B cell (primary cell): ENCODE results near the gene SMC1B. TPM values are rescaled to one million over a fixed set of nuclear protein-coding genes. Genes with fewer than 3 reads are reported as not detected.

ENCODE experiments used
- ATAC-seq: fragments of 200-7000 bp; cut with Tn5 transposase; one replicate; pipeline ENCODE4 v1.10.0; 2021; ENCODE audit warnings: low read depth, mild to moderate bottlenecking, moderate number of reproducible peaks, moderate library complexity
- CTCF ChIA-PET: fragments of 350-600 bp; sonication (Branson Sonifier 250); formaldehyde crosslinking; loops from one replicate; lab custom pipeline; 2021; ENCODE audit warnings: antibody characterized with exemption, inconsistent platforms; lab: Charles Lee
- POLR2A ChIA-PET: fragments of 350-600 bp; sonication (Branson Sonifier 250); formaldehyde crosslinking; loops from one replicate; lab custom pipeline; 2021; ENCODE audit warnings: antibody characterized with exemption; lab: Charles Lee
- DNase-seq: peaks from one replicate; pipeline ENCODE4 v3.0.0; 2013
- H2AFZ ChIP-seq: 2 replicates; pipeline ENCODE4 v1.6.1; 2012; ENCODE audit warnings: mild to moderate bottlenecking, low read depth, low read length; ENCODE audit not compliant: insufficient read depth, poor library complexity, severe bottlenecking
- H3K27ac ChIP-seq, 2 donors: 1 replicate in 1 of 2; 2 replicates in 1 of 2; pipeline ENCODE4 v1.5.1; 2012 to 2013; ENCODE audit warnings: low read length in 2 of 2, mild to moderate bottlenecking in 2 of 2, moderate library complexity in 1 of 2
- H3K27me3 ChIP-seq, 4 experiments: fragments of 200-600 bp in 1 of 4; sonication (generic) in 1 of 4; replicated peaks in 1 of 4; 1 replicate in 2 of 4; 2 replicates in 2 of 4; pipeline versions ENCODE4 v1.6.1 to v1.7.0; 2013 to 2016; ENCODE audit warnings: low read length in 3 of 4, mild to moderate bottlenecking in 2 of 4, mixed read lengths in 1 of 4, moderate library complexity in 1 of 4; ENCODE audit not compliant: insufficient read depth in 4 of 4, control insufficient read depth in 3 of 4; ENCODE audit errors: control extremely low read depth in 1 of 4
- H3K36me3 ChIP-seq, 2 experiments: replicated peaks in 1 of 2; 1 replicate in 1 of 2; 2 replicates in 1 of 2; pipeline versions ENCODE4 v1.6.1 to v1.7.1; 2013; ENCODE audit warnings: low read length in 1 of 2; ENCODE audit not compliant: insufficient read depth in 2 of 2, control insufficient read depth in 1 of 2; ENCODE audit errors: control extremely low read depth in 1 of 2, extremely low read depth in 1 of 2
- H3K4me1 ChIP-seq, 2 donors: fragments of 200-600 bp in 1 of 2; sonication (generic) in 1 of 2; 1 replicate in 1 of 2; 2 replicates in 1 of 2; pipeline versions ENCODE4 v1.5.1 to v1.6.1; 2013 to 2017; ENCODE audit warnings: low read length in 2 of 2; ENCODE audit not compliant: control insufficient read depth in 2 of 2, insufficient read depth in 2 of 2
- H3K4me2 ChIP-seq: replicated peaks from 2 replicates; pipeline ENCODE3; 2012; ENCODE audit warnings: mild to moderate bottlenecking, low read depth, low read length; ENCODE audit not compliant: poor library complexity, severe bottlenecking
- H3K4me3 ChIP-seq, 5 experiments: fragments of 200-600 bp in 1 of 5; sonication (generic) in 1 of 5; 1 replicate in 3 of 5; 2 replicates in 2 of 5; pipeline versions ENCODE4 v1.5.1 to v1.7.0; 2011 to 2016; ENCODE audit warnings: low read length in 4 of 5, mild to moderate bottlenecking in 4 of 5, low read depth in 2 of 5, control low read depth in 1 of 5, moderate library complexity in 1 of 5; ENCODE audit not compliant: insufficient read depth in 1 of 5; ENCODE audit errors: control extremely low read depth in 1 of 5, extremely low read depth in 1 of 5
- H3K79me2 ChIP-seq: fragments of 200-600 bp; sonication (generic); one replicate; pipeline ENCODE4 v1.6.0; 2016; ENCODE audit warnings: low read length; ENCODE audit not compliant: control insufficient read depth, insufficient read depth
- H3K9ac ChIP-seq: fragments of 200-600 bp; sonication (generic); 2 replicates; pipeline ENCODE4 v1.6.1; 2017; ENCODE audit warnings: mild to moderate bottlenecking, low read length, moderate library complexity
- H3K9me3 ChIP-seq, 3 donors: one replicate each; pipeline versions ENCODE4 v1.6.1 to v1.7.1; 2013; ENCODE audit warnings: low read length in 2 of 3; ENCODE audit not compliant: control insufficient read depth in 2 of 3, insufficient read depth in 1 of 3; ENCODE audit errors: control extremely low read depth in 1 of 3
- H4K20me1 ChIP-seq: 2 replicates; pipeline ENCODE4 v1.6.0; 2012; ENCODE audit warnings: mild to moderate bottlenecking, low read length; ENCODE audit not compliant: insufficient read depth, control insufficient read depth, poor library complexity, severe bottlenecking
- H3K27ac Mint-ChIP-seq: one replicate; pipeline ENCODE4 v1.8.0; 2021; ENCODE audit warnings: mixed read lengths
- H3K27me3 Mint-ChIP-seq: one replicate; pipeline ENCODE4 v1.8.0; 2021; ENCODE audit warnings: mixed read lengths
- H3K4me1 Mint-ChIP-seq: one replicate; pipeline ENCODE4 v1.8.0; 2021; ENCODE audit warnings: mixed read lengths
- H3K4me3 Mint-ChIP-seq: one replicate; pipeline ENCODE4 v1.8.0; 2021; ENCODE audit warnings: mixed read lengths
- H3K9me3 Mint-ChIP-seq: one replicate; pipeline ENCODE4 v1.8.0; 2022; ENCODE audit warnings: mixed read lengths; ENCODE audit not compliant: insufficient read depth
- EZH2 ChIP-seq: IDR thresholded peaks from 2 replicates; pipeline ENCODE4 v1.6.1; 2012; ENCODE audit warnings: borderline replicate concordance, low read depth, mild to moderate bottlenecking, moderate library complexity, low read length; ENCODE audit not compliant: insufficient read depth, poor library complexity, severe bottlenecking
- WGBS: methylation state at CpG from one replicate; pipeline ENCODE4 v1.1.5; 2013; ENCODE audit warnings: missing lambda C conversion rate; ENCODE audit not compliant: insufficient coverage; 5-methylcytosine and 5-hydroxymethylcytosine counted together
- intact Hi-C: fragments of 100-400 bp; cut with micrococcal nuclease; formaldehyde crosslinking; loops from one replicate; pipeline ENCODE4 v1.10.0; 2022
- polyA plus RNA-seq: library from polyadenylated mRNA; depleted of rRNA; stranded (reverse); fragments of >200 nt; gene quantifications from 2 replicates; pipeline ENCODE4 v1.2.3, GENCODE V29; 2012
- total RNA-seq, 2 donors: library from RNA; stranded (reverse); fragments of 120-200 nt in 1 of 2; gene quantifications; 1 replicate in 1 of 2; 2 replicates in 1 of 2; pipeline versions ENCODE4 v1.2.3 to v1.2.4, GENCODE V29; 2013 to 2022
- TF ChIP-seq, protein P1 (sequence below): fragments of 200-600 bp; IDR thresholded peaks from one replicate; pipeline ENCODE4 v1.8.0; 2022; ENCODE audit warnings: antibody characterized with exemption, mild to moderate bottlenecking

SMC1B gene
- total and polyA plus RNA-seq, 2 donors (not counting 1 experiment from before 2014, with no cell fraction given), result 0.07 TPM; not detected in 1

DNA sequence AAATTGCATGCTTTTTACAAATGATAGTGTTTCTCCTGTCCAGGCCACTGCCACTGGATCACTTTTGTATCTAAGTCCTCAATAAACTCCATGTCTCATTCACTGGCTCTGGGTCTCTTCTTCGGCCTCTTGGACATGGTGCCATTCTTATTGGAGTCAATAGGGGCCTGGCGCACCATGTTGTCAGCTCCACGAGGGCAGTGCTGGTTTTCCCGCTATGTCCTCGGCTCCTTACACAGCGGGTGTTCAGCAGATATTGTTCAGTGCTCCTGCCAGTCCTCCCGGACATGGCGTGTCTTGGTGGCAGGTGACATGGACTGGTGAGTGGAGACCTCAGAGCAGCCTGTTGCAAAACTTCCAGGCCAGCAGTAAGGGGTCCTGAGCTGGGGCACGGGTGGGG lies 107.3 kb downstream of the SMC1B start:
- Histone ChIP-seq H3K4me3 (no peak overlapping the region), H3K9ac (no peak overlapping the region), H4K20me1 (no peaks in the 10 kb centered on the region), H3K36me3 (no peaks in the 10 kb centered on the region), H3K79me2 (peaks cover 11% of the 10 kb centered on the region), H3K27ac (no peak overlapping the region), H3K4me2 (no peak overlapping the region), H3K27me3 (no peaks in the 10 kb centered on the region), H3K4me1 (peaks cover 15 to 21% of the 10 kb centered on the region in 2 donors), H3K9me3 (no peaks in the 10 kb centered on the region), H2AFZ (no peak overlapping the region)
- no peaks in the 10 kb centered on the region for H3K27me3 Mint-ChIP-seq
- peaks cover 22% of the 10 kb centered on the region for H3K4me1 Mint-ChIP-seq
- no peak for TF ChIP-seq EZH2
- TF ChIP-seq, protein P1, sequence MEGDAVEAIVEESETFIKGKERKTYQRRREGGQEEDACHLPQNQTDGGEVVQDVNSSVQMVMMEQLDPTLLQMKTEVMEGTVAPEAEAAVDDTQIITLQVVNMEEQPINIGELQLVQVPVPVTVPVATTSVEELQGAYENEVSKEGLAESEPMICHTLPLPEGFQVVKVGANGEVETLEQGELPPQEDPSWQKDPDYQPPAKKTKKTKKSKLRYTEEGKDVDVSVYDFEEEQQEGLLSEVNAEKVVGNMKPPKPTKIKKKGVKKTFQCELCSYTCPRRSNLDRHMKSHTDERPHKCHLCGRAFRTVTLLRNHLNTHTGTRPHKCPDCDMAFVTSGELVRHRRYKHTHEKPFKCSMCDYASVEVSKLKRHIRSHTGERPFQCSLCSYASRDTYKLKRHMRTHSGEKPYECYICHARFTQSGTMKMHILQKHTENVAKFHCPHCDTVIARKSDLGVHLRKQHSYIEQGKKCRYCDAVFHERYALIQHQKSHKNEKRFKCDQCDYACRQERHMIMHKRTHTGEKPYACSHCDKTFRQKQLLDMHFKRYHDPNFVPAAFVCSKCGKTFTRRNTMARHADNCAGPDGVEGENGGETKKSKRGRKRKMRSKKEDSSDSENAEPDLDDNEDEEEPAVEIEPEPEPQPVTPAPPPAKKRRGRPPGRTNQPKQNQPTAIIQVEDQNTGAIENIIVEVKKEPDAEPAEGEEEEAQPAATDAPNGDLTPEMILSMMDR, result no peak
- intact Hi-C loops, result no loop called here
- H3K27ac Mint-ChIP-seq, result no peak overlapping the region
- 93% methylated on average over 9 of the region's 9 CpGs for WGBS
- ATAC-seq (no peak), DNase-seq (no peak)
- CTCF ChIA-PET, result no interaction called here
- no peak overlapping the region for H3K4me3 Mint-ChIP-seq
- POLR2A ChIA-PET, result no interaction called here
- no peaks in the 10 kb centered on the region for H3K9me3 Mint-ChIP-seq

DNA sequence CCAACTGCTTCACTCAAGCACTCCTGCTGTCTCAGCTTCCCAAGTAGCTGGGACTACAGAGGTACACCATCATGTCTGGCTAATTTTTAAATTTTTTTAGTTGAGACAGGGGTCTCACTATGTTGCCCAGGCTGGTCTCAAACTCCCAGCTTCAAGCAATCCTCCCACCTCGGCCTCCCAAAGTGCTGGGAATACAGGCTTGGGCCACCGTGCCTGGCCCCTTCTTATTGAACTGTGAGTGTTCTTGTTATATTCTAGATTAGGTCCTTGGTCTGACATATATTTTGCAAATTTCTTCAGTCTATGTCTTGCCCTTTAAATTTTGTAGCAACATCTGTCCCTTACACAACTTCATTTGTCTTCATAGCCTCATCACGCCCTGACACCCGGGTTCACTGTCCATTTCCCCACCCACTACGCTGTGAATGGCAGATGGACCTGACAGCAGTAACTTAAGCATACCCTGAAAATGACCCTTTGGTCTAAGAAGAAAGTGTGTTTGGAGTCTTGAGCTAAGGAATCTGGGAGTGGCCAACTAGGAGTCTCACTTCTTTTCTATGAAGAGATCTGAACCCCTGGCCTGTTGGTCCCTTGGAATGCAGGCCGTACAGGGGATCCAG lies 107.8 kb downstream of the SMC1B start:
- no peak for TF ChIP-seq EZH2
- TF ChIP-seq, protein P1, result no peak
- WGBS, result 100% methylated on average over 1 of the region's 6 CpGs
- H3K9ac ChIP-seq, result no peak overlapping the region
- H3K27me3 ChIP-seq, result no peaks in the 10 kb centered on the region
- intact Hi-C loops, result no loop called here
- Mint-ChIP-seq H3K27ac (no peak overlapping the region), H3K9me3 (no peaks in the 10 kb centered on the region), H3K4me1 (peaks cover 16% of the 10 kb centered on the region), H3K27me3 (no peaks in the 10 kb centered on the region), H3K4me3 (no peak overlapping the region)
- no peak overlapping the region for H3K4me3 ChIP-seq
- ChIA-PET CTCF (no interaction called here), POLR2A (interaction anchor here (0.6 kb wide), 1 partner anchor 12 kb away, joined by 8 read pairs; no protein-coding TSS in a partner anchor)
- peaks cover 10 to 15% of the 10 kb centered on the region in 2 donors for H3K4me1 ChIP-seq
- no peak overlapping the region for H3K4me2 ChIP-seq
- ATAC-seq, result no peak
- H3K36me3 ChIP-seq, result no peaks in the 10 kb centered on the region
- no peaks in the 10 kb centered on the region for H4K20me1 ChIP-seq
- peaks cover 6% of the 10 kb centered on the region for H3K79me2 ChIP-seq
- no peaks in the 10 kb centered on the region for H3K9me3 ChIP-seq
- DNase-seq, result no peak
- H2AFZ ChIP-seq, result no peak overlapping the region
- H3K27ac ChIP-seq, result no peak overlapping the region
